ENCODE data around the gene PBX3.

The PBX3 gene

GRCh38 chr9:125993466-125993865 lies 246.3 kb downstream of the PBX3 start:
- no peak for DNase-seq (ENCODE audit: low read depth in 2 of 3, low spot score in 1 of 3)

- DNase-seq (ENCODE audit: low read depth in 2 of 3, low spot score in 1 of 3), result no peak
These were observed 247.1 kb downstream of the PBX3 start for GRCh38 chr9:125994066-125994943.

- DNase-seq (ENCODE audit: low read depth in 2 of 3, low spot score in 1 of 3), result no peak
These were observed 247.8 kb downstream of the PBX3 start for GRCh38 chr9:125995006-125995405.

- no peak for DNase-seq (ENCODE audit: low read depth in 2 of 3, low spot score in 1 of 3)
These were observed 248.5 kb downstream of the PBX3 start for GRCh38 chr9:125995706-125996105.

GRCh38 chr9:125996791-125997190 lies 249.6 kb downstream of the PBX3 start:
- DNase-seq (ENCODE audit: low read depth in 2 of 3, low spot score in 1 of 3), result no peak

GRCh38 chr9:125997196-125997823 lies 250.1 kb downstream of the PBX3 start:
- no peak for DNase-seq (ENCODE audit: low read depth in 2 of 3, low spot score in 1 of 3)

GRCh38 chr9:125998837-125999503 lies 251.8 kb downstream of the PBX3 start:
- DNase-seq (ENCODE audit: low read depth in 2 of 3, low spot score in 1 of 3), result no peak

GRCh38 chr9:125999504-125999881 lies 252.3 kb downstream of the PBX3 start:
- no peak for DNase-seq (ENCODE audit: low read depth in 2 of 3, low spot score in 1 of 3)

GRCh38 chr9:126000256-126000655 lies 253.1 kb downstream of the PBX3 start:
- DNase-seq (ENCODE audit: low read depth in 2 of 3, low spot score in 1 of 3), result no peak

GRCh38 chr9:126000731-126001580 lies 253.8 kb downstream of the PBX3 start:
- DNase-seq (ENCODE audit: low read depth in 2 of 3, low spot score in 1 of 3), result no peak

GRCh38 chr9:126001581-126002225 lies 254.5 kb downstream of the PBX3 start:
- DNase-seq (ENCODE audit: low read depth in 2 of 3, low spot score in 1 of 3), result no peak

- DNase-seq (ENCODE audit: low read depth in 2 of 3, low spot score in 1 of 3), result no peak
These were observed 255.5 kb downstream of the PBX3 start for GRCh38 chr9:126002476-126003350.

GRCh38 chr9:126009047-126009446 lies 261.9 kb downstream of the PBX3 start:
- no peak for DNase-seq (ENCODE audit: low read depth in 2 of 3, low spot score in 1 of 3)

- no peak for DNase-seq (ENCODE audit: low read depth in 2 of 3, low spot score in 1 of 3)
These were observed 267.6 kb downstream of the PBX3 start for GRCh38 chr9:126014726-126015125.

GRCh38 chr9:126015424-126015823 lies 268.3 kb downstream of the PBX3 start:
- DNase-seq (ENCODE audit: low read depth in 2 of 3, low spot score in 1 of 3), result no peak

GRCh38 chr9:126016579-126017290 lies 269.6 kb downstream of the PBX3 start:
- DNase-seq (ENCODE audit: low read depth in 2 of 3, low spot score in 1 of 3), result no peak
